Sigmoid colon (tissue), 7 donors: ENCODE results near the gene PTH2R. TPM values are rescaled to one million over a fixed set of nuclear protein-coding genes. Genes with fewer than 3 reads are reported as not detected.

Experiments used
- DNase-seq: peaks from one replicate; pipeline ENCODE4 v3.0.0-alpha.2; 2019
- H3K27ac ChIP-seq, 4 donors: fragments of 200-600 bp; sonication (generic); one replicate each; pipeline ENCODE4 v1.5.1; 2016 to 2019; ENCODE audit warnings: mild to moderate bottlenecking in 1 of 4
- H3K27me3 ChIP-seq, 3 donors: fragments of 200-600 bp; sonication (generic); one replicate each; pipeline ENCODE4 v1.5.1; 2019; ENCODE audit warnings: mild to moderate bottlenecking in 1 of 3
- H3K36me3 ChIP-seq, 4 donors: fragments of 200-600 bp; sonication (generic); one replicate each; pipeline ENCODE4 v1.5.1; 2016 to 2019
- H3K4me1 ChIP-seq, 4 donors: fragments of 200-600 bp; sonication (generic); one replicate each; pipeline ENCODE4 v1.5.1; 2017 to 2019
- H3K4me3 ChIP-seq, 4 donors: fragments of 200-600 bp; sonication (generic); one replicate each; pipeline ENCODE4 v1.5.1; 2017 to 2019; ENCODE audit warnings: mild to moderate bottlenecking in 2 of 4, moderate library complexity in 1 of 4
- H3K9me3 ChIP-seq, 4 donors: fragments of 200-600 bp in 3 of 4; sonication (generic) in 3 of 4; one replicate each; pipeline versions ENCODE4 v1.5.1 to v1.6.1; 2013 to 2019
- EP300 ChIP-seq, 4 donors: sonication (generic); formaldehyde crosslinking; IDR thresholded peaks; one replicate each; pipeline ENCODE4 v1.6.1; 2017; ENCODE audit warnings: antibody characterized with exemption in 4 of 4
- POLR2A ChIP-seq, 2 donors: fragments of 450-650 bp; IDR thresholded peaks; one replicate each; pipeline ENCODE4 v1.6.1; 2016; ENCODE audit warnings: antibody characterized with exemption in 2 of 2, mild to moderate bottlenecking in 2 of 2, moderate library complexity in 2 of 2
- POLR2AphosphoS5 ChIP-seq, 4 donors: sonication (generic); formaldehyde crosslinking; IDR thresholded peaks; one replicate each; pipeline ENCODE4 v1.6.1; 2017; ENCODE audit warnings: antibody characterized with exemption in 4 of 4
- WGBS, 2 donors: extraction: QIAGEN DNeasy Blood & Tissue Kit; methylation state at CpG; one replicate each; pipeline ENCODE4 v1.1.7; 2013; 5-methylcytosine and 5-hydroxymethylcytosine counted together
- intact Hi-C: fragments of 100-400 bp; cut with DNase I; formaldehyde crosslinking; loops from one replicate; pipeline ENCODE4 v1.15.1; 2023
- polyA plus RNA-seq, 3 donors: library from polyadenylated mRNA; stranded (reverse); fragments of 200-250 nt; gene quantifications; one replicate each; pipeline ENCODE4 v1.2.3, GENCODE V29; 2013
- total RNA-seq, 4 donors: library from RNA; depleted of rRNA; stranded (reverse); fragments of >200 nt; gene quantifications; one replicate each; pipeline ENCODE4 v1.1.0, GENCODE V29; 2016
- TF ChIP-seq, protein P1 (sequence below), 4 experiments: fragments of 450-650 bp in 3 of 4; fragments of 200-600 bp in 1 of 4; IDR thresholded peaks; one replicate each; pipeline ENCODE4 v1.5.1; 2016 to 2019; ENCODE audit warnings: antibody characterized with exemption in 4 of 4, mild to moderate bottlenecking in 3 of 4, moderate library complexity in 2 of 4
- donor health status: healthy with polysubstance abuse.
- donor health status: Bipolar disorder and iron deficiency.
- donor health status: healthy.

PTH2R gene
- total and polyA plus RNA-seq, 7 donors = 0.12 to 0.27 TPM; not detected in 5

GRCh38 chr2:208415255-208415654, 8.7 kb downstream of the PTH2R start:
- 70 to 78% methylated on average over 4 of the region's 4 CpGs for WGBS, 2 donors
- intact Hi-C loops = no loop called here
- no peaks in the 10 kb centered on the region for H3K9me3 ChIP-seq

DNA sequence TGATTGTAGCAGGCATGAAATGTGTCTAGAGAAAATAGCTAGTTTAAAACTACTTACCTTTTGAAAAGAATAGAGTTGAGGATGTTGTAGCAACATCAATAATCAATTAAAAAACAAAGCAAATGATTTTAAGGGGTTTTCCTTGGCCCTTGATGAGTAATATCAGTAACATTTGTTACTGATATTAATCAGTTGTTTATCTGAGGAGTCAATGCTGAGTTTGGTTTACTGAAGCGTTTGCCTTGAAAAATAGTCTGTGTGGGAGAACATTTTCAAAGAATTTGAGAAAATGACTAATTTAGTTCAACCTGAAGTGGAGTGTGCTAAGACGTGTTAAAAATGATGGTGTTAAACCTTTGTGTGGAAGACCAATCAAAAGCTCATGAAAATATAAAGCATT, 9.3 kb downstream of the PTH2R start:
- TF ChIP-seq, protein P1, sequence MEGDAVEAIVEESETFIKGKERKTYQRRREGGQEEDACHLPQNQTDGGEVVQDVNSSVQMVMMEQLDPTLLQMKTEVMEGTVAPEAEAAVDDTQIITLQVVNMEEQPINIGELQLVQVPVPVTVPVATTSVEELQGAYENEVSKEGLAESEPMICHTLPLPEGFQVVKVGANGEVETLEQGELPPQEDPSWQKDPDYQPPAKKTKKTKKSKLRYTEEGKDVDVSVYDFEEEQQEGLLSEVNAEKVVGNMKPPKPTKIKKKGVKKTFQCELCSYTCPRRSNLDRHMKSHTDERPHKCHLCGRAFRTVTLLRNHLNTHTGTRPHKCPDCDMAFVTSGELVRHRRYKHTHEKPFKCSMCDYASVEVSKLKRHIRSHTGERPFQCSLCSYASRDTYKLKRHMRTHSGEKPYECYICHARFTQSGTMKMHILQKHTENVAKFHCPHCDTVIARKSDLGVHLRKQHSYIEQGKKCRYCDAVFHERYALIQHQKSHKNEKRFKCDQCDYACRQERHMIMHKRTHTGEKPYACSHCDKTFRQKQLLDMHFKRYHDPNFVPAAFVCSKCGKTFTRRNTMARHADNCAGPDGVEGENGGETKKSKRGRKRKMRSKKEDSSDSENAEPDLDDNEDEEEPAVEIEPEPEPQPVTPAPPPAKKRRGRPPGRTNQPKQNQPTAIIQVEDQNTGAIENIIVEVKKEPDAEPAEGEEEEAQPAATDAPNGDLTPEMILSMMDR (IDR thresholded peaks at IDR 0.05) = no peak
- TF ChIP-seq POLR2A (IDR thresholded peaks at IDR 0.05) (no peak), POLR2AphosphoS5 (IDR thresholded peaks at IDR 0.05) (no peak), EP300 (IDR thresholded peaks at IDR 0.05) (no peak)
- H3K27me3 ChIP-seq = no peaks in the 10 kb centered on the region
- H3K27ac ChIP-seq = no peak overlapping the region
- H3K36me3 ChIP-seq = no peaks in the 10 kb centered on the region
- no peaks in the 10 kb centered on the region for H3K4me1 ChIP-seq
- WGBS, 2 donors = 61 to 70% methylated on average over 2 of the region's 2 CpGs
- no peaks in the 10 kb centered on the region for H3K9me3 ChIP-seq
- no peak overlapping the region for H3K4me3 ChIP-seq
- DNase-seq = no peak
- intact Hi-C loops = no loop called here

More at GRCh38 chr2:208415255-208415654, 8.7 kb downstream of the PTH2R start:
- TF ChIP-seq, protein P1 (IDR thresholded peaks at IDR 0.05) = no peak
- TF ChIP-seq POLR2A (IDR thresholded peaks at IDR 0.05) (no peak), POLR2AphosphoS5 (IDR thresholded peaks at IDR 0.05) (no peak), EP300 (IDR thresholded peaks at IDR 0.05) (no peak)
- no peak for DNase-seq
- Histone ChIP-seq H3K27ac (no peak overlapping the region), H3K4me1 (no peaks in the 10 kb centered on the region), H3K4me3 (no peak overlapping the region), H3K27me3 (no peaks in the 10 kb centered on the region), H3K36me3 (no peaks in the 10 kb centered on the region)

GRCh38 chr2:208426412-208427045, 19.9 kb downstream of the PTH2R start:
- intact Hi-C loops = no loop called here
- TF ChIP-seq EP300 (IDR thresholded peaks at IDR 0.05) (no peak), POLR2A (IDR thresholded peaks at IDR 0.05) (no peak), POLR2AphosphoS5 (IDR thresholded peaks at IDR 0.05) (no peak)
- TF ChIP-seq, protein P1 (IDR thresholded peaks at IDR 0.05) = no peak
- Histone ChIP-seq H3K4me3 (no peak overlapping the region), H3K27ac (no peak overlapping the region), H3K9me3 (no peaks in the 10 kb centered on the region), H3K36me3 (no peaks in the 10 kb centered on the region), H3K4me1 (no peaks in the 10 kb centered on the region), H3K27me3 (no peaks in the 10 kb centered on the region)
- no peak for DNase-seq
- WGBS, 2 donors = 81 to 83% methylated on average over 5 of the region's 5 CpGs

DNA sequence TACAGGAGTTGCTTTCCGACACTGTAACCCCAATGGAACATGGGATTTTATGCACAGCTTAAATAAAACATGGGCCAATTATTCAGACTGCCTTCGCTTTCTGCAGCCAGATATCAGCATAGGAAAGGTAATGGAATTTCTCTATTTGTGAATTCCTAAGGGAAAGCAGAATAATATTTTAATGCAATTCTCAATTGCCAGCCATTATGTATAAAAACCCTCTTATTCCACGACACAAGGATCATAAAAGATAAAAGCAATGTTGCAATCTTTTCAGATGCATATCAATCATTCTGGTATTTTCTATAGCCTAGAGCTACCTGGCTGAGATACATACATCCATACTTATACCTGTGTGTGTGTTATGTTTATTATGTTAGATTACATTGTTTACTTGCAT, 31.2 kb downstream of the PTH2R start:
- H3K4me3 ChIP-seq = no peak overlapping the region
- 61 to 88% methylated on average over 3 of the region's 3 CpGs for WGBS, 2 donors
- TF ChIP-seq POLR2A (IDR thresholded peaks at IDR 0.05) = no peak
- no peak for TF ChIP-seq POLR2AphosphoS5 (IDR thresholded peaks at IDR 0.05)
- TF ChIP-seq, protein P1 (IDR thresholded peaks at IDR 0.05) = no peak
- TF ChIP-seq EP300 (IDR thresholded peaks at IDR 0.05) = no peak
- H3K4me1 ChIP-seq = no peaks in the 10 kb centered on the region
- no peak for DNase-seq
- intact Hi-C loops = no loop called here
- H3K9me3 ChIP-seq = no peaks in the 10 kb centered on the region
- H3K27ac ChIP-seq = no peak overlapping the region
- H3K36me3 ChIP-seq = no peaks in the 10 kb centered on the region
- H3K27me3 ChIP-seq = no peaks in the 10 kb centered on the region

DNA sequence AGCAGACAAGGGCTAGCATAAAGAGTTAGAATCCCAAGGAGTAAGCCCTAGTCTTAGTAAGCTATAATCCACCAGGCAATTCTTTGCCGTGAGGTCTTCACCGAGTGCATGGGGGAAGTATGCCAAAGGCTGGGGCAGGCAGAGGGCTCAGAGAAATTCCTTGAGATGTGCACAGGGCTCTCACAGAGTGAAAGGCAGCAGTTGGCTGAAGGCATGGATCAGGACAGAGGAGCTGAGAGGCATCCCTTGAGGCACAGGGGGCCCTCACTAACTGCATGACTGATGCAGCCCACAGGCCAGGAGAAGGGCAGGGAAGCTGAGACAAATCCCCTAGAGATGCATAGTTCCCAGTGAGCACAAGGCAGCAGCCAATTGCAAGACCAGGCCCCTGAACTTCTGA, 34.1 kb downstream of the PTH2R start:
- H3K27me3 ChIP-seq = no peaks in the 10 kb centered on the region
- DNase-seq = no peak
- WGBS, 2 donors = 82 to 86% methylated on average over 2 of the region's 2 CpGs
- no peaks in the 10 kb centered on the region for H3K4me1 ChIP-seq
- intact Hi-C loops = no loop called here
- H3K9me3 ChIP-seq = no peaks in the 10 kb centered on the region
- TF ChIP-seq, protein P1 (IDR thresholded peaks at IDR 0.05) = no peak
- TF ChIP-seq POLR2AphosphoS5 (IDR thresholded peaks at IDR 0.05) (no peak), EP300 (IDR thresholded peaks at IDR 0.05) (no peak), POLR2A (IDR thresholded peaks at IDR 0.05) (no peak)
- H3K36me3 ChIP-seq = no peaks in the 10 kb centered on the region
- H3K27ac ChIP-seq = no peak overlapping the region
- H3K4me3 ChIP-seq = no peak overlapping the region
